Measurements from ENCODE around the gene ACTRT2. TPM values are rescaled to one million over a fixed set of nuclear protein-coding genes. Genes with fewer than 3 reads are reported as not detected.

The ACTRT2 gene
- total RNA-seq, 1 experiment from 2014 or later: not detected

- intact Hi-C loops (cut with micrococcal nuclease; ENCODE audit: unreplicated experiment): no loop called here
- Mint-ChIP-seq H3K4me1 (ENCODE audit: low read depth, unreplicated experiment) (no peaks in the 10 kb centered on the region), H3K27ac (ENCODE audit: unreplicated experiment) (no peak overlapping the region), H3K36me3 (ENCODE audit: insufficient read depth, unreplicated experiment) (no peaks in the 10 kb centered on the region), H3K27me3 (ENCODE audit: unreplicated experiment) (peaks cover 36% of the 10 kb centered on the region), H3K9me3 (ENCODE audit: low read depth, unreplicated experiment) (peaks cover 3% of the 10 kb centered on the region), H3K4me3 (ENCODE audit: low read depth, unreplicated experiment) (no peak overlapping the region)
- no TSS peak for BruUV-seq (replicated peaks)
- no peak for DNase-seq
- TF ChIP-seq, protein P1, sequence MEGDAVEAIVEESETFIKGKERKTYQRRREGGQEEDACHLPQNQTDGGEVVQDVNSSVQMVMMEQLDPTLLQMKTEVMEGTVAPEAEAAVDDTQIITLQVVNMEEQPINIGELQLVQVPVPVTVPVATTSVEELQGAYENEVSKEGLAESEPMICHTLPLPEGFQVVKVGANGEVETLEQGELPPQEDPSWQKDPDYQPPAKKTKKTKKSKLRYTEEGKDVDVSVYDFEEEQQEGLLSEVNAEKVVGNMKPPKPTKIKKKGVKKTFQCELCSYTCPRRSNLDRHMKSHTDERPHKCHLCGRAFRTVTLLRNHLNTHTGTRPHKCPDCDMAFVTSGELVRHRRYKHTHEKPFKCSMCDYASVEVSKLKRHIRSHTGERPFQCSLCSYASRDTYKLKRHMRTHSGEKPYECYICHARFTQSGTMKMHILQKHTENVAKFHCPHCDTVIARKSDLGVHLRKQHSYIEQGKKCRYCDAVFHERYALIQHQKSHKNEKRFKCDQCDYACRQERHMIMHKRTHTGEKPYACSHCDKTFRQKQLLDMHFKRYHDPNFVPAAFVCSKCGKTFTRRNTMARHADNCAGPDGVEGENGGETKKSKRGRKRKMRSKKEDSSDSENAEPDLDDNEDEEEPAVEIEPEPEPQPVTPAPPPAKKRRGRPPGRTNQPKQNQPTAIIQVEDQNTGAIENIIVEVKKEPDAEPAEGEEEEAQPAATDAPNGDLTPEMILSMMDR (IDR thresholded peaks at IDR 0.05; ENCODE audit: unreplicated experiment): no peak
- CTCF ChIA-PET: no interaction called here
Measured at GRCh38 chr1:3049905-3050304, 28.6 kb downstream of the ACTRT2 start.

DNA sequence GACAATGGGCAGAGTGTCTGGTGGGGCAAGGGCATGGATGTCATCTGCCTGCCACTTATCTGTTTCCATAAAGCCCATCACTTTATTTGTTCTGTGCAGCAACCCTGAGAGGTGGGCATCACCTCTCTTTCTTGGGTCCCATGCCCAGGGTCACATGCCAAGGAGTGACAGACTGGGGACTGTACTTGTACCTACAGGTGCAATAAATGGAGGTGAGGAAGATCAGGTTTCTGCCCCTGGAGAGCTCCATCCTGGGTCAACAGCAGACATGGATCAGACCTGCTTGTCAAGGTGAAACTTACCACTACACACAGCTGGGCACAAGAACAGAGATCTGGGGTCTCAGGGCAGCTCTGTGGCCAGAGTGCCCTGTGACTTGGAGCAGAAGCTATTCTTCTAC, 29.3 kb downstream of the ACTRT2 start:
- no peaks in the 10 kb centered on the region for H3K36me3 Mint-ChIP-seq (ENCODE audit: insufficient read depth, unreplicated experiment)
- DNase-seq: no peak
- TF ChIP-seq, protein P1 (IDR thresholded peaks at IDR 0.05; ENCODE audit: unreplicated experiment): no peak
- intact Hi-C loops (cut with micrococcal nuclease; ENCODE audit: unreplicated experiment): no loop called here
- H3K4me1 Mint-ChIP-seq (ENCODE audit: low read depth, unreplicated experiment): no peaks in the 10 kb centered on the region
- no peak overlapping the region for H3K4me3 Mint-ChIP-seq (ENCODE audit: low read depth, unreplicated experiment)
- CTCF ChIA-PET: no interaction called here
- H3K27me3 Mint-ChIP-seq (ENCODE audit: unreplicated experiment): peaks cover 31% of the 10 kb centered on the region
- H3K27ac Mint-ChIP-seq (ENCODE audit: unreplicated experiment): no peak overlapping the region
- BruUV-seq (replicated peaks): no TSS peak
- peaks cover 3% of the 10 kb centered on the region for H3K9me3 Mint-ChIP-seq (ENCODE audit: low read depth, unreplicated experiment)

DNA sequence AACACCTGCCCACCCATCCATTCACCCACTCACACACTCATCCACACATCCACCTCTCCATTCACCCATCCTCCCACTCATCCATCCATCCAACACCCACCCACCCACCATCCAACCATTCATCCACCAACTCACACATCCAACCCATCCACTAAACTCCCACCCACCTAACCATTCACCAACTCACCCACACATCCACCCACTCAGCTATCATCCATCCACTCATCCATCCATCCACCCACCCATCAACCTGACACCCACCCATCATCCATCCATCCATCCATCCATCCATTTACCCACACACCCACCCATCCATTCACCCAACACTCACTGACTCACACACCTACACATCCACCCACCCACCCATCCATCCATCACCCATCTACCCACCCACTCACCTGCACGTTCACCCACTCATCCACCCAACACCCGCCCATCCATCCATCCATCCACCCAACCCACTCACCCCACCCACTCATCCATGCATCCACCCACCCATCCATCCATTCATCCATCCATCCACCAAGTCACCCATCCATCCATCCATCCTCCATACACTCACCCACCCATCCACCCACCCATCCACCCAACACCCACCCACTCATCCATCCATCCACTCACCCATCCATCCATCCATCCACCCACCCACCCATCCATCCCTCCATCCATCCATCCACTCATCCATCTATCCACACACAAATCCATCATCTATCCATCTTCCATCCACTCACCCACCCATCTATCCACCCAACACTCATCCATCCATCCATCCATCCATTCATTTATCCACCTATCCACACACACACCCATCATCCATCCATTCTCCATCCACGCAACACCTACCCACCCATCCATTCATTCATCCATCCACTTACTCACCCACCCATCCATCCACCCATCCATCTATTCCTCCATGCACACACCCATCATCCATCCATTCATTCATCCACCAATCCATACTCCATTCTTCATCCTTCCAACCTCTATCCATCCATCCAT, 30.3 kb downstream of the ACTRT2 start:
- TF ChIP-seq, protein P1 (IDR thresholded peaks at IDR 0.05; ENCODE audit: unreplicated experiment): no peak
- Mint-ChIP-seq H3K36me3 (ENCODE audit: insufficient read depth, unreplicated experiment) (no peaks in the 10 kb centered on the region), H3K9me3 (ENCODE audit: low read depth, unreplicated experiment) (peaks cover 3% of the 10 kb centered on the region), H3K4me3 (ENCODE audit: low read depth, unreplicated experiment) (no peak overlapping the region), H3K27ac (ENCODE audit: unreplicated experiment) (no peak overlapping the region), H3K4me1 (ENCODE audit: low read depth, unreplicated experiment) (no peaks in the 10 kb centered on the region), H3K27me3 (ENCODE audit: unreplicated experiment) (peaks cover 31% of the 10 kb centered on the region)
- intact Hi-C loops (cut with micrococcal nuclease; ENCODE audit: unreplicated experiment): no loop called here
- CTCF ChIA-PET: interaction anchor here (0.7 kb wide), 1 partner anchor 268 kb away, joined by 4 read pairs; no protein-coding TSS in a partner anchor
- no peak for DNase-seq
- BruUV-seq (replicated peaks): no TSS peak

DNA sequence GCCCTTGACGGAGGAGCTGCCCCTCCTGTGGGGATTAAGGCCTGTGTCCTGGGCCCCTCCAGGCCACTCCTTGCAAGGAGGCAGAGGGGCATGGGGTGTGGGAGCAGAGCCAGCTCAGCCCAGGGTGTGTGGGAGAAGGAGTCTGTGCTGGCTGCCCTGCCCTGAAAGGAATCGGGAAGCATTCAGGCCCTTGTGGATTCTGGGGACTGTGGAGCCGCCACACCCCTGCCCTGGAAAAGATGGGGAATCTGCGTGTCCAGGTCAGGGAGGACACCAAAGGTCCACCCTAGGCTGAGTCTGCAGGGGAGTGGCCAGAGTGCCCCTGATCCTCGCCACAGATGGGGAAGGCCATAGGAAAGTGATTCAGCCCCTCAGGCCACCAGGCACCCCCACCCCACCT, 31.2 kb downstream of the ACTRT2 start:
- CTCF ChIA-PET: no interaction called here
- no peak overlapping the region for H3K27ac Mint-ChIP-seq (ENCODE audit: unreplicated experiment)
- H3K9me3 Mint-ChIP-seq (ENCODE audit: low read depth, unreplicated experiment): peaks cover 3% of the 10 kb centered on the region
- no peak overlapping the region for H3K4me3 Mint-ChIP-seq (ENCODE audit: low read depth, unreplicated experiment)
- H3K4me1 Mint-ChIP-seq (ENCODE audit: low read depth, unreplicated experiment): no peaks in the 10 kb centered on the region
- no peak for DNase-seq
- TF ChIP-seq, protein P1 (IDR thresholded peaks at IDR 0.05; ENCODE audit: unreplicated experiment): no peak
- no peaks in the 10 kb centered on the region for H3K36me3 Mint-ChIP-seq (ENCODE audit: insufficient read depth, unreplicated experiment)
- no TSS peak for BruUV-seq (replicated peaks)
- peaks cover 33% of the 10 kb centered on the region for H3K27me3 Mint-ChIP-seq (ENCODE audit: unreplicated experiment)
- intact Hi-C loops (cut with micrococcal nuclease; ENCODE audit: unreplicated experiment): no loop called here

Data from Calu3 (cell line).